HepG2 (cell line): ENCODE measurements around the gene LRRC37A.
"Not testable (repeated sequence)": the region's sequence is repeated elsewhere in the genome, so short reads cannot be mapped to it uniquely, and the experiment has no call there.

Source experiments
- AGO1 ChIP-seq: fragments of 200-400 bp; formaldehyde crosslinking; IDR thresholded peaks from 2 replicates; pipeline ENCODE4 v1.6.1; 2017; ENCODE audit warnings: mild to moderate bottlenecking, low read depth, low read length, moderate library complexity; ENCODE audit not compliant: poor library complexity, severe bottlenecking
- CBX5 ChIP-seq: sonication (generic); formaldehyde crosslinking; IDR thresholded peaks from 2 replicates; pipeline ENCODE4 v1.4.0; 2020; ENCODE audit warnings: missing genetic modification reagents, borderline replicate concordance
- GABPB1 ChIP-seq: IDR thresholded peaks from 2 replicates; pipeline ENCODE4 v1.6.1; 2016; ENCODE audit warnings: mild to moderate bottlenecking, missing genetic modification reagents, moderate library complexity, missing compliant biosample characterization
- KDM1A ChIP-seq: IDR thresholded peaks from 2 replicates; pipeline ENCODE4 v1.6.1; 2016; ENCODE audit warnings: missing compliant biosample characterization
- RAD21 ChIP-seq: fragments of 450-650 bp; formaldehyde crosslinking; IDR thresholded peaks from 2 replicates; pipeline ENCODE4 v1.5.0; 2020; ENCODE audit warnings: mild to moderate bottlenecking
- ZNF101 ChIP-seq: sonication (generic); formaldehyde crosslinking; IDR thresholded peaks from 2 replicates; pipeline ENCODE4 v1.4.0; 2020; ENCODE audit warnings: mild to moderate bottlenecking, low read depth, missing genetic modification reagents, borderline replicate concordance
- ZNF280D ChIP-seq: sonication (generic); formaldehyde crosslinking; IDR thresholded peaks from 2 replicates; pipeline ENCODE4 v1.5.1; 2020; ENCODE audit warnings: mild to moderate bottlenecking, missing genetic modification reagents
- ZNF678 ChIP-seq: sonication (generic); formaldehyde crosslinking; IDR thresholded peaks from 2 replicates; pipeline ENCODE4 v1.4.0; 2020; ENCODE audit warnings: mild to moderate bottlenecking, missing genetic modification reagents
- ZNF75D ChIP-seq: sonication (generic); formaldehyde crosslinking; IDR thresholded peaks from 2 replicates; pipeline ENCODE4 v1.8.1; 2023; ENCODE audit warnings: missing genetic modification reagents, mild to moderate bottlenecking, borderline replicate concordance
- TF ChIP-seq, protein P1 (sequence below): sonication (generic); formaldehyde crosslinking; IDR thresholded peaks from 2 replicates; pipeline ENCODE4 v1.4.0; 2020; ENCODE audit warnings: missing genetic modification reagents
- TF ChIP-seq, protein P2 (sequence below), 2 experiments: sonication (generic) in 1 of 2; formaldehyde crosslinking in 1 of 2; IDR thresholded peaks; 2 replicates each; pipeline versions ENCODE4 v1.5.1 to v1.6.1; 2011 to 2020; ENCODE audit warnings: borderline replicate concordance in 1 of 2, low read depth in 1 of 2, low read length in 1 of 2, mild to moderate bottlenecking in 1 of 2, missing genetic modification reagents in 1 of 2, moderate library complexity in 1 of 2
- TF ChIP-seq, protein P3 (sequence below): IDR thresholded peaks from 2 replicates; pipeline ENCODE4 v1.6.1; 2012; ENCODE audit warnings: inconsistent platforms

DNA sequence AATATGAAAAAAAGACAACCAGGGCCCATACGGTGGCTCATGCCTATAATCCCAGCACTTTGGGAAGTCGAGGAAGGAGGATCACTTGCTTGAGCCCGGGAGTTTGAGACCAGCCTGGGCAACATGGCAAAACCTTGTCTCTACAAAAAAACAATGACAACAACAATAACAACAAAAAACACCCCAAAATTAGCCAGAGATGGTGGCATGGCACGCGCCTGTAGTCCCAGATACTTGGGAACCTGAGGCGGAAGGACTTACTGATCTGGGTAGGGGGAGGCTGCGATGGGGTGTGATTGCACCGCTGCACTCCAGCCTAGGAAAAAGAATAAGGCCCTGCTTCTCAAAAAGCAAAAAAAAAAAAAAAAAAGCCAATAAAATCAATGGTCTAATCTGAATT lies 3.3 kb upstream of the LRRC37A start:
- not testable (repeated sequence) for TF ChIP-seq CBX5 (CRISPR knock-in tag); ZNF678 (CRISPR knock-in tag); ZNF101 (CRISPR knock-in tag); ZNF280D (CRISPR knock-in tag); GABPB1 (CRISPR knock-in tag); KDM1A (CRISPR knock-in tag); RAD21 (CRISPR knock-in tag); AGO1; ZNF75D (CRISPR knock-in tag)
- TF ChIP-seq, protein P1, sequence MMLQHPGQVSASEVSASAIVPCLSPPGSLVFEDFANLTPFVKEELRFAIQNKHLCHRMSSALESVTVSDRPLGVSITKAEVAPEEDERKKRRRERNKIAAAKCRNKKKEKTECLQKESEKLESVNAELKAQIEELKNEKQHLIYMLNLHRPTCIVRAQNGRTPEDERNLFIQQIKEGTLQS: not testable (repeated sequence)
- TF ChIP-seq, protein P2, sequence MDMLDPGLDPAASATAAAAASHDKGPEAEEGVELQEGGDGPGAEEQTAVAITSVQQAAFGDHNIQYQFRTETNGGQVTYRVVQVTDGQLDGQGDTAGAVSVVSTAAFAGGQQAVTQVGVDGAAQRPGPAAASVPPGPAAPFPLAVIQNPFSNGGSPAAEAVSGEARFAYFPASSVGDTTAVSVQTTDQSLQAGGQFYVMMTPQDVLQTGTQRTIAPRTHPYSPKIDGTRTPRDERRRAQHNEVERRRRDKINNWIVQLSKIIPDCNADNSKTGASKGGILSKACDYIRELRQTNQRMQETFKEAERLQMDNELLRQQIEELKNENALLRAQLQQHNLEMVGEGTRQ (IDR thresholded peaks at IDR 0.05; ENCODE audit: low read depth, low read length): not testable (repeated sequence)
- TF ChIP-seq, protein P2 (CRISPR knock-in tag; IDR thresholded peaks at IDR 0.05; ENCODE audit: borderline replicate concordance): not testable (repeated sequence)
- TF ChIP-seq, protein P3, sequence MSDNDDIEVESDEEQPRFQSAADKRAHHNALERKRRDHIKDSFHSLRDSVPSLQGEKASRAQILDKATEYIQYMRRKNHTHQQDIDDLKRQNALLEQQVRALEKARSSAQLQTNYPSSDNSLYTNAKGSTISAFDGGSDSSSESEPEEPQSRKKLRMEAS: not testable (repeated sequence)
